BE2C (cell line): ENCODE results near the gene CXCL5.

Source experiments
- DNase-seq: peaks from one replicate; pipeline ENCODE4 v3.0.0-alpha.2; 2020
- H3K27me3 ChIP-seq: fragments of 250-450 bp; sonication (Bioruptor Pico); 2 replicates; pipeline ENCODE4 v1.5.1; 2020; ENCODE audit warnings: mild to moderate bottlenecking
- H3K36me3 ChIP-seq: fragments of 250-450 bp; sonication (Bioruptor Pico); 2 replicates; pipeline ENCODE4 v1.5.1; 2020; ENCODE audit warnings: mild to moderate bottlenecking
- H3K4me1 ChIP-seq: fragments of 250-450 bp; sonication (Bioruptor Pico); 2 replicates; pipeline ENCODE4 v1.5.1; 2020
- H3K4me3 ChIP-seq: 2 replicates; pipeline ENCODE4 v1.5.1; 2011; ENCODE audit warnings: low read depth, low read length
- H3K9me3 ChIP-seq: fragments of 250-450 bp; sonication (Bioruptor Pico); 2 replicates; pipeline ENCODE4 v1.5.1; 2020
- CTCF ChIP-seq: IDR thresholded peaks from 2 replicates; pipeline ENCODE4 v1.5.1; 2012; ENCODE audit warnings: mild to moderate bottlenecking, low read depth, low read length

The CXCL5 gene

GRCh38 chr4:74042681-74043080, 44.2 kb upstream of the CXCL5 start:
- no peaks in the 10 kb centered on the region for H3K4me1 ChIP-seq
- TF ChIP-seq CTCF, result no peak
- H3K27me3 ChIP-seq, result peaks cover 28% of the 10 kb centered on the region
- no peaks in the 10 kb centered on the region for H3K9me3 ChIP-seq
- H3K4me3 ChIP-seq, result no peak overlapping the region
- DNase-seq, result no peak
- H3K36me3 ChIP-seq, result no peaks in the 10 kb centered on the region

GRCh38 chr4:74041418-74041817, 42.9 kb upstream of the CXCL5 start:
- no peak for DNase-seq
- TF ChIP-seq CTCF, result no peak

GRCh38 chr4:74039315-74039763, 40.9 kb upstream of the CXCL5 start:
- DNase-seq, result no peak
- Histone ChIP-seq H3K9me3 (no peaks in the 10 kb centered on the region), H3K4me1 (no peaks in the 10 kb centered on the region), H3K4me3 (peak overlapping the region; percentile 37), H3K36me3 (no peaks in the 10 kb centered on the region), H3K27me3 (peaks cover 49% of the 10 kb centered on the region)
- no peak for TF ChIP-seq CTCF

More at GRCh38 chr4:74041418-74041817, 42.9 kb upstream of the CXCL5 start:
- no peaks in the 10 kb centered on the region for H3K36me3 ChIP-seq
- peaks cover 32% of the 10 kb centered on the region for H3K27me3 ChIP-seq
- no peaks in the 10 kb centered on the region for H3K4me1 ChIP-seq
- H3K9me3 ChIP-seq, result no peaks in the 10 kb centered on the region
- H3K4me3 ChIP-seq, result no peak overlapping the region

GRCh38 chr4:74038425-74039314, 40.2 kb upstream of the CXCL5 start, which contains the start of gene CXCL3:
Gene CXCL3, minus strand, starts transcription at chr4:74038689. Its CDS starts 78 bp downstream, at chr4:74038611.
- DNase-seq, result peak; percentile 34
- Histone ChIP-seq H3K4me3 (peak within 1 kb of the TSS; percentile 37), H3K27me3 (peaks cover 49% of the 10 kb centered on the region), H3K4me1 (no peaks in the 10 kb centered on the region), H3K9me3 (no peaks in the 10 kb centered on the region), H3K36me3 (no peaks in the 10 kb centered on the region)
- TF ChIP-seq CTCF, result no peak

- H3K4me1 ChIP-seq, result no peaks in the 10 kb centered on the region
- H3K36me3 ChIP-seq, result no peaks in the 10 kb centered on the region
These were observed 39.6 kb upstream of the CXCL5 start for GRCh38 chr4:74038086-74038424.

More at GRCh38 chr4:74038086-74038424, 39.6 kb upstream of the CXCL5 start:
- peaks cover 49% of the 10 kb centered on the region for H3K27me3 ChIP-seq
- TF ChIP-seq CTCF, result no peak
- H3K4me3 ChIP-seq, result peak overlapping the region; percentile 15
- H3K9me3 ChIP-seq, result no peaks in the 10 kb centered on the region
- no peak for DNase-seq
